Medulla oblongata (tissue), 1 donor: ENCODE measurements around the gene SMAD9.

ENCODE experiments used
- DNase-seq: peaks from one replicate; pipeline ENCODE4 v3.0.0-alpha.2; 2015; ENCODE audit errors: extremely low spot score

SMAD9 gene

GRCh38 chr13:36919833-36920615, at the start of gene SMAD9:
Gene SMAD9, minus strand, starts transcription at chr13:36920238. Its CDS starts 40,549 bp downstream, at chr13:36879689.
- peak; percentile 62 for DNase-seq

GRCh38 chr13:36966404-36966803, 46.4 kb upstream of the SMAD9 start:
- no peak for DNase-seq

- DNase-seq: no peak
Measured at GRCh38 chr13:36965767-36966166, 45.7 kb upstream of the SMAD9 start.

- no peak for DNase-seq
Measured at GRCh38 chr13:36959456-36960116, 39.5 kb upstream of the SMAD9 start.

- DNase-seq: no peak
Measured at GRCh38 chr13:36954542-36954941, 34.5 kb upstream of the SMAD9 start.

GRCh38 chr13:36950920-36951319, 30.9 kb upstream of the SMAD9 start:
- DNase-seq: no peak

GRCh38 chr13:36950330-36950729, 30.3 kb upstream of the SMAD9 start:
- DNase-seq: no peak

GRCh38 chr13:36945078-36945477, 25.0 kb upstream of the SMAD9 start:
- DNase-seq: no peak

- no peak for DNase-seq
Measured at GRCh38 chr13:36925603-36926002, 5.6 kb upstream of the SMAD9 start.

- no peak for DNase-seq
Measured at GRCh38 chr13:36924001-36924400, 4.0 kb upstream of the SMAD9 start.

- DNase-seq: no peak
Measured at GRCh38 chr13:36921631-36922301, 1.7 kb upstream of the SMAD9 start.

GRCh38 chr13:36920616-36921185, 663 bp upstream of the SMAD9 start:
- peak; percentile 7 for DNase-seq

GRCh38 chr13:36919171-36919832, 736 bp downstream of the SMAD9 start:
- DNase-seq: peak; percentile 37

- peak; percentile 48 for DNase-seq
Measured at GRCh38 chr13:36918246-36919131, 1.5 kb downstream of the SMAD9 start.

GRCh38 chr13:36917311-36917710, 2.7 kb downstream of the SMAD9 start:
- no peak for DNase-seq

- DNase-seq: peak; percentile 60
Measured at GRCh38 chr13:36915896-36916640, 4.0 kb downstream of the SMAD9 start.

GRCh38 chr13:36915106-36915505, 4.9 kb downstream of the SMAD9 start:
- DNase-seq: peak; percentile 59

GRCh38 chr13:36914648-36915047, 5.4 kb downstream of the SMAD9 start:
- peak; percentile 7 for DNase-seq

- DNase-seq: no peak
Measured at GRCh38 chr13:36913463-36913862, 6.6 kb downstream of the SMAD9 start.

- no peak for DNase-seq
Measured at GRCh38 chr13:36912973-36913372, 7.1 kb downstream of the SMAD9 start.
